HEK293 (cell line): ENCODE measurements around the gene STAT2.
A peak's percentile ranks its signal among the peaks of the same experiment; 100 is the strongest.

Experiments used
- FEZF1 ChIP-seq: fragments of 450-650 bp; formaldehyde crosslinking; IDR thresholded peaks from 2 replicates; pipeline ENCODE4 v1.5.1; 2016; ENCODE audit warnings: missing biosample characterization, missing genetic modification characterization
- KLF16 ChIP-seq: fragments of 450-650 bp; formaldehyde crosslinking; IDR thresholded peaks from 2 replicates; pipeline ENCODE4 v1.5.1; 2017; ENCODE audit warnings: missing biosample characterization, missing genetic modification characterization
- OSR2 ChIP-seq: fragments of 450-650 bp; formaldehyde crosslinking; IDR thresholded peaks from 2 replicates; pipeline ENCODE4 v1.5.1; 2016; ENCODE audit warnings: missing biosample characterization, missing genetic modification characterization
- PRDM1 ChIP-seq: fragments of 450-650 bp; formaldehyde crosslinking; IDR thresholded peaks from 2 replicates; pipeline ENCODE4; 2016; ENCODE audit warnings: missing biosample characterization, missing genetic modification characterization
- SP2 ChIP-seq: fragments of 450-650 bp; formaldehyde crosslinking; IDR thresholded peaks from 2 replicates; pipeline ENCODE4 v1.5.1; 2016; ENCODE audit warnings: missing biosample characterization, missing genetic modification characterization
- TCF7L2 ChIP-seq: IDR thresholded peaks from 2 replicates; pipeline ENCODE4 v1.6.1; 2011; ENCODE audit warnings: low read depth, mild to moderate bottlenecking, inconsistent platforms, low read length, moderate library complexity, borderline replicate concordance
- ZBTB8A ChIP-seq: fragments of 450-650 bp; formaldehyde crosslinking; IDR thresholded peaks from 2 replicates; pipeline ENCODE4 v1.5.1; 2016; ENCODE audit warnings: missing biosample characterization, missing genetic modification characterization
- ZFHX2 ChIP-seq: fragments of 450-650 bp; formaldehyde crosslinking; conservative IDR thresholded peaks from 2 replicates; pipeline ENCODE4 v1.5.1; 2016; ENCODE audit warnings: missing biosample characterization, missing genetic modification characterization
- ZNF140 ChIP-seq: fragments of 450-650 bp; formaldehyde crosslinking; IDR thresholded peaks from 2 replicates; pipeline ENCODE4 v1.5.1; 2016; ENCODE audit warnings: missing biosample characterization, missing genetic modification characterization
- ZNF146 ChIP-seq: fragments of 450-650 bp; formaldehyde crosslinking; IDR thresholded peaks from 2 replicates; pipeline ENCODE4 v1.5.1; 2016; ENCODE audit warnings: missing biosample characterization, missing genetic modification characterization
- ZNF423 ChIP-seq: fragments of 450-650 bp; formaldehyde crosslinking; IDR thresholded peaks from 2 replicates; pipeline ENCODE4 v1.5.1; 2016; ENCODE audit warnings: missing biosample characterization, missing genetic modification characterization
- ZNF473 ChIP-seq: fragments of 450-650 bp; formaldehyde crosslinking; IDR thresholded peaks from 2 replicates; pipeline ENCODE4 v1.5.1; 2017; ENCODE audit warnings: missing biosample characterization, missing genetic modification characterization
- ZNF555 ChIP-seq: fragments of 450-650 bp; formaldehyde crosslinking; conservative IDR thresholded peaks from 2 replicates; pipeline ENCODE4 v1.5.1; 2017; ENCODE audit warnings: missing biosample characterization, mild to moderate bottlenecking, missing genetic modification characterization, inconsistent platforms
- ZNF664 ChIP-seq: fragments of 450-650 bp; formaldehyde crosslinking; IDR thresholded peaks from 2 replicates; pipeline ENCODE4 v1.5.1; 2016; ENCODE audit warnings: missing biosample characterization, missing genetic modification characterization
- ZNF670 ChIP-seq: fragments of 450-650 bp; formaldehyde crosslinking; IDR thresholded peaks from 2 replicates; pipeline ENCODE4 v1.5.1; 2016; ENCODE audit warnings: missing biosample characterization, missing genetic modification characterization, low read depth
- ZXDB ChIP-seq: fragments of 450-650 bp; formaldehyde crosslinking; IDR thresholded peaks from 2 replicates; pipeline ENCODE4 v1.5.1; 2016; ENCODE audit warnings: missing biosample characterization, missing genetic modification characterization
- TF ChIP-seq, protein P1 (sequence below): fragments of 450-650 bp; formaldehyde crosslinking; IDR thresholded peaks from 2 replicates; pipeline ENCODE4 v1.5.1; 2016; ENCODE audit warnings: missing biosample characterization, missing genetic modification characterization
- TF ChIP-seq, protein P2 (sequence below): fragments of 450-650 bp; formaldehyde crosslinking; IDR thresholded peaks from 2 replicates; pipeline ENCODE4 v1.5.1; 2017; ENCODE audit warnings: missing biosample characterization, mild to moderate bottlenecking, missing genetic modification characterization, moderate library complexity
- TF ChIP-seq, protein P3 (sequence below): fragments of 450-650 bp; formaldehyde crosslinking; IDR thresholded peaks from 2 replicates; pipeline ENCODE4 v1.5.1; 2016; ENCODE audit warnings: missing biosample characterization, missing genetic modification characterization
- TF ChIP-seq, protein P4 (sequence below): fragments of 450-650 bp; formaldehyde crosslinking; IDR thresholded peaks from 2 replicates; pipeline ENCODE4 v1.5.1; 2017; ENCODE audit warnings: missing biosample characterization, missing genetic modification characterization
- TF ChIP-seq, protein P5 (sequence below): fragments of 450-650 bp; formaldehyde crosslinking; conservative IDR thresholded peaks from 2 replicates; pipeline ENCODE4 v1.5.1; 2016; ENCODE audit warnings: low read depth, missing biosample characterization, missing genetic modification characterization
- TF ChIP-seq, protein P6 (sequence below): fragments of 450-650 bp; formaldehyde crosslinking; IDR thresholded peaks from 2 replicates; pipeline ENCODE4 v1.5.1; 2016; ENCODE audit warnings: missing biosample characterization, missing genetic modification characterization
- TF ChIP-seq, protein P7 (sequence below): fragments of 450-650 bp; formaldehyde crosslinking; IDR thresholded peaks from 2 replicates; pipeline ENCODE4 v1.5.1; 2016; ENCODE audit warnings: missing biosample characterization, missing genetic modification characterization
- TF ChIP-seq, protein P8 (sequence below): fragments of 450-650 bp; formaldehyde crosslinking; IDR thresholded peaks from 2 replicates; pipeline ENCODE4 v1.5.1; 2016; ENCODE audit warnings: missing biosample characterization, missing genetic modification characterization

The STAT2 gene

DNA sequence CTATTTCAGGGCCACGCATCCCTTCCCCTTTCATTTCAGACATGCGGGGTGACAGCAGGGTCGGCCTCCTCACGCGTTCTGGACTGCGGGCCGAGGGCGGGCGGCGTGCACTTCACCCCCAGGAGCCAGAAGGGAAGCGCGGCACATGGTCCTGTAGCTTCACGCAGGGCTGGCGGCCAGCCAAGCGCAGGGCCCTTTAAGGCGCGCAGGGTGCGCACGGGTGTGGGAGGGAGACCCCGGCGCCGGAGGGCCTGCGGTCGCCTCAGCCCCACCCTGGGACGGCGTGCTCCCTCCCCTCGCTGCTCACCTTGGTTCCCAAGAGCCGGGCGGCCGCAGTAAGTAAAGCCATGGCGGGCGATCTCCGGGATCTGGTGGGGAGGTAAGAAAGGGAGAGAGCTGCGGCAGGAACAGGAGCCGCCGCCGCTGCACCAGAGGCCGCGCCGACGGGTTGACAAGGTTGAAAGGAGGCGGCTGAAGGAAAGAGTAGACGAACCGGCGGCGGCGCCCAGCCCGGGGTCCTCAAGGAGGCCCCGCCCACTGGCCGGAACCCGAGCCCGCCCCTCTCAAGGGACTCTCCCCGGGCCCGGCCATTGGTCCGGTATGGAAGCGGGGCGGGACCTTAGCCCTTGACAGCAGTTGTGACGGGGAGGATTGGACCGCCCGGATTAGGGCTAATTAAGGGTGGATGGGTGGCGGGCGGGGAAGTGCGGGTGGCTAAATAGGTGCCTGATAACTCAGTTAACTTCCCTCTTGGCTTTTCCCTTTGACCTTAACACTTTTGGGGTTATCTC, 59.9 kb downstream of the STAT2 start, which contains the start of gene CS (continued):
- TF ChIP-seq, protein P1, sequence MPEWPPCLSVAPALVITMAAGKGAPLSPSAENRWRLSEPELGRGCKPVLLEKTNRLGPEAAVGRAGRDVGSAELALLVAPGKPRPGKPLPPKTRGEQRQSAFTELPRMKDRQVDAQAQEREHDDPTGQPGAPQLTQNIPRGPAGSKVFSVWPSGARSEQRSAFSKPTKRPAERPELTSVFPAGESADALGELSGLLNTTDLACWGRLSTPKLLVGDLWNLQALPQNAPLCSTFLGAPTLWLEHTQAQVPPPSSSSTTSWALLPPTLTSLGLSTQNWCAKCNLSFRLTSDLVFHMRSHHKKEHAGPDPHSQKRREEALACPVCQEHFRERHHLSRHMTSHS (tag by site-specific recombination) = no peak
- TF ChIP-seq, protein P2, sequence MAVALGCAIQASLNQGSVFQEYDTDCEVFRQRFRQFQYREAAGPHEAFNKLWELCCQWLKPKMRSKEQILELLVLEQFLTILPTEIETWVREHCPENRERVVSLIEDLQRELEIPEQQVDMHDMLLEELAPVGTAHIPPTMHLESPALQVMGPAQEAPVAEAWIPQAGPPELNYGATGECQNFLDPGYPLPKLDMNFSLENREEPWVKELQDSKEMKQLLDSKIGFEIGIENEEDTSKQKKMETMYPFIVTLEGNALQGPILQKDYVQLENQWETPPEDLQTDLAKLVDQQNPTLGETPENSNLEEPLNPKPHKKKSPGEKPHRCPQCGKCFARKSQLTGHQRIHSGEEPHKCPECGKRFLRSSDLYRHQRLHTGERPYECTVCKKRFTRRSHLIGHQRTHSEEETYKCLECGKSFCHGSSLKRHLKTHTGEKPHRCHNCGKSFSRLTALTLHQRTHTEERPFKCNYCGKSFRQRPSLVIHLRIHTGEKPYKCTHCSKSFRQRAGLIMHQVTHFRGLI (tag by site-specific recombination) = peak; percentile 59; the same call in 1 of the 2 replicates
- TF ChIP-seq ZNF140 (tag by site-specific recombination) (no peak), ZNF423 (tag by site-specific recombination) (peak; percentile 93), ZBTB8A (tag by site-specific recombination) (peak; percentile 100), ZFHX2 (peak; percentile 84), ZXDB (tag by site-specific recombination) (peak; percentile 100), ZNF555 (no peak), OSR2 (tag by site-specific recombination) (0 out of 2 replicates have a peak, but pooled peaks have one; percentile 30), ZNF146 (tag by site-specific recombination) (peak; percentile 32; the same call in 1 of the 2 replicates), ZNF473 (tag by site-specific recombination) (no peak), ZNF664 (tag by site-specific recombination) (peak; percentile 69; the same call in 1 of the 2 replicates), SP2 (peak; percentile 98), TCF7L2 (no peak), KLF16 (tag by site-specific recombination) (peak; percentile 21; the same call in 1 of the 2 replicates), PRDM1 (tag by site-specific recombination) (no peak), ZNF670 (tag by site-specific recombination) (no peak), FEZF1 (peak; percentile 70)
- TF ChIP-seq, protein P3, sequence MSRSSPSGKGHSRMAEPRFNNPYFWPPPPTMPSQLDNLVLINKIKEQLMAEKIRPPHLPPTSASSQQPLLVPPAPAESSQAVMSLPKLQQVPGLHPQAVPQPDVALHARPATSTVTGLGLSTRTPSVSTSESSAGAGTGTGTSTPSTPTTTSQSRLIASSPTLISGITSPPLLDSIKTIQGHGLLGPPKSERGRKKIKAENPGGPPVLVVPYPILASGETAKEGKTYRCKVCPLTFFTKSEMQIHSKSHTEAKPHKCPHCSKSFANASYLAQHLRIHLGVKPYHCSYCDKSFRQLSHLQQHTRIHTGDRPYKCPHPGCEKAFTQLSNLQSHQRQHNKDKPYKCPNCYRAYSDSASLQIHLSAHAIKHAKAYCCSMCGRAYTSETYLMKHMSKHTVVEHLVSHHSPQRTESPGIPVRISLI (tag by site-specific recombination) = no peak
- TF ChIP-seq, protein P4, sequence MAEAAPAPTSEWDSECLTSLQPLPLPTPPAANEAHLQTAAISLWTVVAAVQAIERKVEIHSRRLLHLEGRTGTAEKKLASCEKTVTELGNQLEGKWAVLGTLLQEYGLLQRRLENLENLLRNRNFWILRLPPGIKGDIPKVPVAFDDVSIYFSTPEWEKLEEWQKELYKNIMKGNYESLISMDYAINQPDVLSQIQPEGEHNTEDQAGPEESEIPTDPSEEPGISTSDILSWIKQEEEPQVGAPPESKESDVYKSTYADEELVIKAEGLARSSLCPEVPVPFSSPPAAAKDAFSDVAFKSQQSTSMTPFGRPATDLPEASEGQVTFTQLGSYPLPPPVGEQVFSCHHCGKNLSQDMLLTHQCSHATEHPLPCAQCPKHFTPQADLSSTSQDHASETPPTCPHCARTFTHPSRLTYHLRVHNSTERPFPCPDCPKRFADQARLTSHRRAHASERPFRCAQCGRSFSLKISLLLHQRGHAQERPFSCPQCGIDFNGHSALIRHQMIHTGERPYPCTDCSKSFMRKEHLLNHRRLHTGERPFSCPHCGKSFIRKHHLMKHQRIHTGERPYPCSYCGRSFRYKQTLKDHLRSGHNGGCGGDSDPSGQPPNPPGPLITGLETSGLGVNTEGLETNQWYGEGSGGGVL (tag by site-specific recombination) = peak; percentile 77
- TF ChIP-seq, protein P5, sequence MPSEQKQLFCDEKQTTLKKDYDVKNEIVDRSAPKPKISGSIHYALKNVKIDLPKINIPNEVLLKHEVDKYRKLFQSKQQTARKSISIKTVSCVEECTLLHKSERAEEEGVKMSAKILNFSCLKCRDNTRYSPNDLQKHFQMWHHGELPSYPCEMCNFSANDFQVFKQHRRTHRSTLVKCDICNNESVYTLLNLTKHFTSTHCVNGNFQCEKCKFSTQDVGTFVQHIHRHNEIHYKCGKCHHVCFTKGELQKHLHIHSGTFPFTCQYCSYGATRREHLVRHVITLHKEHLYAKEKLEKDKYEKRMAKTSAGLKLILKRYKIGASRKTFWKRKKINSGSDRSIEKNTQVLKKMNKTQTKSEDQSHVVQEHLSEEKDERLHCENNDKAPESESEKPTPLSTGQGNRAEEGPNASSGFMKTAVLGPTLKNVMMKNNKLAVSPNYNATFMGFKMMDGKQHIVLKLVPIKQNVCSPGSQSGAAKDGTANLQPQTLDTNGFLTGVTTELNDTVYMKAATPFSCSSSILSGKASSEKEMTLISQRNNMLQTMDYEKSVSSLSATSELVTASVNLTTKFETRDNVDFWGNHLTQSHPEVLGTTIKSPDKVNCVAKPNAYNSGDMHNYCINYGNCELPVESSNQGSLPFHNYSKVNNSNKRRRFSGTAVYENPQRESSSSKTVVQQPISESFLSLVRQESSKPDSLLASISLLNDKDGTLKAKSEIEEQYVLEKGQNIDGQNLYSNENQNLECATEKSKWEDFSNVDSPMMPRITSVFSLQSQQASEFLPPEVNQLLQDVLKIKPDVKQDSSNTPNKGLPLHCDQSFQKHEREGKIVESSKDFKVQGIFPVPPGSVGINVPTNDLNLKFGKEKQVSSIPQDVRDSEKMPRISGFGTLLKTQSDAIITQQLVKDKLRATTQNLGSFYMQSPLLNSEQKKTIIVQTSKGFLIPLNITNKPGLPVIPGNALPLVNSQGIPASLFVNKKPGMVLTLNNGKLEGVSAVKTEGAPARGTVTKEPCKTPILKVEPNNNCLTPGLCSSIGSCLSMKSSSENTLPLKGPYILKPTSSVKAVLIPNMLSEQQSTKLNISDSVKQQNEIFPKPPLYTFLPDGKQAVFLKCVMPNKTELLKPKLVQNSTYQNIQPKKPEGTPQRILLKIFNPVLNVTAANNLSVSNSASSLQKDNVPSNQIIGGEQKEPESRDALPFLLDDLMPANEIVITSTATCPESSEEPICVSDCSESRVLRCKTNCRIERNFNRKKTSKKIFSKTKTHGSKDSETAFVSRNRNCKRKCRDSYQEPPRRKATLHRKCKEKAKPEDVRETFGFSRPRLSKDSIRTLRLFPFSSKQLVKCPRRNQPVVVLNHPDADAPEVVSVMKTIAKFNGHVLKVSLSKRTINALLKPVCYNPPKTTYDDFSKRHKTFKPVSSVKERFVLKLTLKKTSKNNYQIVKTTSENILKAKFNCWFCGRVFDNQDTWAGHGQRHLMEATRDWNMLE (tag by site-specific recombination) = no peak
- TF ChIP-seq, protein P6, sequence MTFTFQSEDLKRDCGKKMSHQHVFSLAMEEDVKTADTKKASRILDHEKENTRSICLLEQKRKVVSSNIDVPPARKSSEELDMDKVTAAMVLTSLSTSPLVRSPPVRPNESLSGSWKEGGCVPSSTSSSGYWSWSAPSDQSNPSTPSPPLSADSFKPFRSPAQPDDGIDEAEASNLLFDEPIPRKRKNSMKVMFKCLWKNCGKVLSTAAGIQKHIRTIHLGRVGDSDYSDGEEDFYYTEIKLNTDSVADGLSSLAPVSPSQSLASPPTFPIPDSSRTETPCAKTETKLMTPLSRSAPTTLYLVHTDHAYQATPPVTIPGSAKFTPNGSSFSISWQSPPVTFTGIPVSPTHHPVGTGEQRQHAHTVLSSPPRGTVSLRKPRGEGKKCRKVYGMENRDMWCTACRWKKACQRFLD (tag by site-specific recombination) = no peak
- TF ChIP-seq, protein P7, sequence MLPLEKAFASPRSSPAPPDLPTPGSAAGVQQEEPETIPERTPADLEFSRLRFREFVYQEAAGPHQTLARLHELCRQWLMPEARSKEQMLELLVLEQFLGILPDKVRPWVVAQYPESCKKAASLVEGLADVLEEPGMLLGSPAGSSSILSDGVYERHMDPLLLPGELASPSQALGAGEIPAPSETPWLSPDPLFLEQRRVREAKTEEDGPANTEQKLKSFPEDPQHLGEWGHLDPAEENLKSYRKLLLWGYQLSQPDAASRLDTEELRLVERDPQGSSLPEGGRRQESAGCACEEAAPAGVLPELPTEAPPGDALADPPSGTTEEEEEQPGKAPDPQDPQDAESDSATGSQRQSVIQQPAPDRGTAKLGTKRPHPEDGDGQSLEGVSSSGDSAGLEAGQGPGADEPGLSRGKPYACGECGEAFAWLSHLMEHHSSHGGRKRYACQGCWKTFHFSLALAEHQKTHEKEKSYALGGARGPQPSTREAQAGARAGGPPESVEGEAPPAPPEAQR = no peak
- TF ChIP-seq, protein P8, sequence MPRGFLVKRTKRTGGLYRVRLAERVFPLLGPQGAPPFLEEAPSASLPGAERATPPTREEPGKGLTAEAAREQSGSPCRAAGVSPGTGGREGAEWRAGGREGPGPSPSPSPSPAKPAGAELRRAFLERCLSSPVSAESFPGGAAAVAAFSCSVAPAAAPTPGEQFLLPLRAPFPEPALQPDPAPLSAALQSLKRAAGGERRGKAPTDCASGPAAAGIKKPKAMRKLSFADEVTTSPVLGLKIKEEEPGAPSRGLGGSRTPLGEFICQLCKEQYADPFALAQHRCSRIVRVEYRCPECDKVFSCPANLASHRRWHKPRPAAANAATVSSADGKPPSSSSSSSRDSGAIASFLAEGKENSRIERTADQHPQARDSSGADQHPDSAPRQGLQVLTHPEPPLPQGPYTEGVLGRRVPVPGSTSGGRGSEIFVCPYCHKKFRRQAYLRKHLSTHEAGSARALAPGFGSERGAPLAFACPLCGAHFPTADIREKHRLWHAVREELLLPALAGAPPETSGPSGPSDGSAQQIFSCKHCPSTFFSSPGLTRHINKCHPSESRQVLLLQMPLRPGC (tag by site-specific recombination) = peak; percentile 62; the same call in 1 of the 2 replicates
